ENCODE data around the gene GRIA1.

- TF ChIP-seq SP1 (IDR thresholded peaks at IDR 0.05) (no peak), ARNT (IDR thresholded peaks at IDR 0.05) (no peak), SUZ12 (IDR thresholded peaks at IDR 0.05) (no peak), PKNOX1 (IDR thresholded peaks at IDR 0.05) (no peak), ZNF384 (IDR thresholded peaks at IDR 0.05) (no peak), L3MBTL2 (conservative IDR thresholded peaks at IDR 0.05) (no peak), FOXA1 (IDR thresholded peaks at IDR 0.05) (no peak), HDGF (IDR thresholded peaks at IDR 0.05; ENCODE audit: borderline replicate concordance) (no peak), LEF1 (IDR thresholded peaks at IDR 0.05; ENCODE audit: borderline replicate concordance) (no peak), NFRKB (IDR thresholded peaks at IDR 0.05) (no peak)
Observed at GRCh38 chr5:153674356-153674755, 183.9 kb downstream of the GRIA1 start.

Measured in HEK293T (cell line).